Neural cell (in vitro differentiated cells): ENCODE data around the gene NPTXR. TPM values are rescaled to one million over a fixed set of nuclear protein-coding genes. Genes with fewer than 3 reads are reported as not detected.

ENCODE experiments used
- H2AFZ ChIP-seq: fragments of 200-600, 300-800 bp; sonication (generic), shearing (Covaris generic); 2 replicates; pipeline ENCODE4 v1.6.0; 2014; ENCODE audit warnings: low read depth, mild to moderate bottlenecking, antibody characterized with exemption, low read length, moderate library complexity
- H3F3A ChIP-seq: fragments of 200-600 bp; shearing (Covaris generic); 2 replicates; pipeline ENCODE4 v1.6.1; 2016; ENCODE audit warnings: mild to moderate bottlenecking, moderate library complexity, mixed read lengths, antibody characterized with exemption, low read length; ENCODE audit not compliant: insufficient read depth, poor library complexity, severe bottlenecking
- H3K27ac ChIP-seq: fragments of 200-600, 300-800 bp; sonication (generic), shearing (Covaris generic); 2 replicates; pipeline ENCODE4 v1.5.1; 2014; ENCODE audit warnings: mild to moderate bottlenecking, low read length, moderate library complexity
- H3K27me3 ChIP-seq: fragments of 300-800, 200-600 bp; sonication (generic), shearing (Covaris generic); 2 replicates; pipeline ENCODE4 v1.6.0; 2014; ENCODE audit warnings: mild to moderate bottlenecking, low read depth, low read length, moderate library complexity; ENCODE audit not compliant: insufficient read depth
- H3K36me3 ChIP-seq: fragments of 300-800, 200-600 bp; sonication (generic), shearing (Covaris generic); 2 replicates; pipeline ENCODE4 v1.5.1; 2014; ENCODE audit warnings: mild to moderate bottlenecking, antibody characterized with exemption, low read length, moderate library complexity; ENCODE audit not compliant: insufficient read depth
- H3K4me2 ChIP-seq: fragments of 300-800, 200-600 bp; sonication (generic), shearing (Covaris generic); 2 replicates; pipeline ENCODE4 v1.6.0; 2014; ENCODE audit warnings: mild to moderate bottlenecking, low read length
- H3K4me3 ChIP-seq: fragments of 300-800, 200-600 bp; sonication (generic), shearing (Covaris generic); 2 replicates; pipeline ENCODE4 v1.5.1; 2014; ENCODE audit warnings: mild to moderate bottlenecking, low read length, moderate library complexity
- H3K79me2 ChIP-seq: fragments of 200-600 bp; shearing (Covaris generic); replicated peaks from 2 replicates; pipeline ENCODE4 v1.6.0; 2014; ENCODE audit warnings: mild to moderate bottlenecking, low read length, moderate library complexity; ENCODE audit not compliant: insufficient read depth
- H3K9ac ChIP-seq: fragments of 300-800, 200-600 bp; sonication (generic), shearing (Covaris generic); 2 replicates; pipeline ENCODE4 v1.6.1; 2016; ENCODE audit warnings: mild to moderate bottlenecking, low read length, mixed read lengths
- H3K9me2 ChIP-seq: fragments of 200-600 bp; shearing (Covaris generic); 2 replicates; pipeline ENCODE4 v1.6.1; 2016; ENCODE audit warnings: mild to moderate bottlenecking, low read length, mixed read lengths; ENCODE audit not compliant: insufficient read depth
- H3K9me3 ChIP-seq: fragments of 200-600, 300-800 bp; sonication (generic), shearing (Covaris generic); 2 replicates; pipeline ENCODE4 v1.6.1; 2016; ENCODE audit warnings: mild to moderate bottlenecking, mixed run types, low read length, moderate library complexity, mixed read lengths
- H4K20me1 ChIP-seq: fragments of 200-600 bp; shearing (Covaris generic); 2 replicates; pipeline ENCODE4 v1.6.1; 2016; ENCODE audit warnings: mild to moderate bottlenecking, mixed run types; ENCODE audit not compliant: insufficient read depth
- EP300 ChIP-seq: fragments of 450-650 bp; conservative IDR thresholded peaks from 2 replicates; pipeline ENCODE4 v1.6.1; 2014; ENCODE audit warnings: antibody characterized with exemption, mild to moderate bottlenecking, moderate library complexity; ENCODE audit not compliant: poor library complexity, severe bottlenecking
- EZH2 ChIP-seq: fragments of 200-600, 300-800 bp; shearing (Covaris generic), sonication (generic); IDR thresholded peaks from 2 replicates; pipeline ENCODE4 v1.6.1; 2014; ENCODE audit warnings: antibody characterized with exemption, low read length, borderline replicate concordance, mild to moderate bottlenecking; ENCODE audit not compliant: insufficient read depth, poor library complexity, severe bottlenecking
- MXI1 ChIP-seq: fragments of 450-650 bp; conservative IDR thresholded peaks from 2 replicates; pipeline ENCODE4 v1.6.1; 2014; ENCODE audit warnings: antibody characterized with exemption, mild to moderate bottlenecking; ENCODE audit not compliant: poor library complexity, severe bottlenecking
- POLR2AphosphoS5 ChIP-seq: IDR thresholded peaks from 2 replicates; pipeline ENCODE4 v1.6.1; 2012
- RAD21 ChIP-seq: fragments of 450-650 bp; conservative IDR thresholded peaks from 2 replicates; pipeline ENCODE4 v1.6.1; 2014; ENCODE audit warnings: antibody characterized with exemption, mild to moderate bottlenecking, moderate library complexity
- SMC3 ChIP-seq: fragments of 450-650 bp; conservative IDR thresholded peaks from 2 replicates; pipeline ENCODE4 v1.6.1; 2014; ENCODE audit warnings: antibody characterized with exemption, mild to moderate bottlenecking, moderate library complexity; ENCODE audit not compliant: poor library complexity
- TAF1 ChIP-seq: IDR thresholded peaks from 2 replicates; pipeline ENCODE4 v1.6.1; 2012; ENCODE audit warnings: low read depth
- polyA plus RNA-seq: library from polyadenylated mRNA; depleted of rRNA; stranded (reverse); fragments of >200 nt; gene quantifications from 2 replicates; pipeline ENCODE4 v1.2.3, GENCODE V29; 2014
- TF ChIP-seq, protein P1 (sequence below): fragments of 450-650 bp; IDR thresholded peaks from 2 replicates; pipeline ENCODE4 v1.5.1; 2014; ENCODE audit warnings: antibody characterized with exemption, mild to moderate bottlenecking, moderate library complexity; ENCODE audit not compliant: poor library complexity, severe bottlenecking
- TF ChIP-seq, protein P2 (sequence below): IDR thresholded peaks from 2 replicates; pipeline ENCODE4 v1.6.1; 2012; ENCODE audit warnings: borderline replicate concordance

NPTXR gene
- polyA plus RNA-seq, 1 donor from 2014 or later: 17.0 TPM

DNA sequence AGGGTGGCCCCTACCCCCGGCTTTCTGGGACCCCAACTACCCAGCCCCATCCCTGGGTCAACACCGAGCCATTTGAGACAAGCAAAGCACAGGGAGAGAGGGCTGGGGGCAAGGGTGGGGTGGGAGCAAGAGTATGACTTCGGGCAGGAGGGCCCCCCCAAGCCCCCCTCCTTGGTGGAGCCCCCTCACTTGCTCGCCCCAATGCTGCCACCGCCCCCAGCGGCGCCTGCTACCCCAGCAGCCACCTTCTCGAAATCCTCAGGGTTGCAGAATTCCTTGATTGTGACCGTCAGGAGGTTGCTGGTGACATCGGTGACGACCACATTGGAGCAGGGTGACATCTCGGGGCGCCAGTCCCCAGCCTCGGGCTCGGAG, 22.2 kb upstream of the NPTXR start:
- peaks cover 20% of the 10 kb centered on the region for H3K79me2 ChIP-seq
- H3K27ac ChIP-seq: no peak overlapping the region
- H3K4me3 ChIP-seq: no peak overlapping the region
- H4K20me1 ChIP-seq: peaks cover 16% of the 10 kb centered on the region
- H3K36me3 ChIP-seq: no peaks in the 10 kb centered on the region
- H2AFZ ChIP-seq: no peak overlapping the region
- no peaks in the 10 kb centered on the region for H3K9me2 ChIP-seq
- H3K27me3 ChIP-seq: no peaks in the 10 kb centered on the region
- TF ChIP-seq EP300 (no peak), TAF1 (no peak), SMC3 (no peak), RAD21 (no peak), MXI1 (no peak), EZH2 (no peak), POLR2AphosphoS5 (no peak)
- TF ChIP-seq, protein P1, sequence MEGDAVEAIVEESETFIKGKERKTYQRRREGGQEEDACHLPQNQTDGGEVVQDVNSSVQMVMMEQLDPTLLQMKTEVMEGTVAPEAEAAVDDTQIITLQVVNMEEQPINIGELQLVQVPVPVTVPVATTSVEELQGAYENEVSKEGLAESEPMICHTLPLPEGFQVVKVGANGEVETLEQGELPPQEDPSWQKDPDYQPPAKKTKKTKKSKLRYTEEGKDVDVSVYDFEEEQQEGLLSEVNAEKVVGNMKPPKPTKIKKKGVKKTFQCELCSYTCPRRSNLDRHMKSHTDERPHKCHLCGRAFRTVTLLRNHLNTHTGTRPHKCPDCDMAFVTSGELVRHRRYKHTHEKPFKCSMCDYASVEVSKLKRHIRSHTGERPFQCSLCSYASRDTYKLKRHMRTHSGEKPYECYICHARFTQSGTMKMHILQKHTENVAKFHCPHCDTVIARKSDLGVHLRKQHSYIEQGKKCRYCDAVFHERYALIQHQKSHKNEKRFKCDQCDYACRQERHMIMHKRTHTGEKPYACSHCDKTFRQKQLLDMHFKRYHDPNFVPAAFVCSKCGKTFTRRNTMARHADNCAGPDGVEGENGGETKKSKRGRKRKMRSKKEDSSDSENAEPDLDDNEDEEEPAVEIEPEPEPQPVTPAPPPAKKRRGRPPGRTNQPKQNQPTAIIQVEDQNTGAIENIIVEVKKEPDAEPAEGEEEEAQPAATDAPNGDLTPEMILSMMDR: no peak
- TF ChIP-seq, protein P2, sequence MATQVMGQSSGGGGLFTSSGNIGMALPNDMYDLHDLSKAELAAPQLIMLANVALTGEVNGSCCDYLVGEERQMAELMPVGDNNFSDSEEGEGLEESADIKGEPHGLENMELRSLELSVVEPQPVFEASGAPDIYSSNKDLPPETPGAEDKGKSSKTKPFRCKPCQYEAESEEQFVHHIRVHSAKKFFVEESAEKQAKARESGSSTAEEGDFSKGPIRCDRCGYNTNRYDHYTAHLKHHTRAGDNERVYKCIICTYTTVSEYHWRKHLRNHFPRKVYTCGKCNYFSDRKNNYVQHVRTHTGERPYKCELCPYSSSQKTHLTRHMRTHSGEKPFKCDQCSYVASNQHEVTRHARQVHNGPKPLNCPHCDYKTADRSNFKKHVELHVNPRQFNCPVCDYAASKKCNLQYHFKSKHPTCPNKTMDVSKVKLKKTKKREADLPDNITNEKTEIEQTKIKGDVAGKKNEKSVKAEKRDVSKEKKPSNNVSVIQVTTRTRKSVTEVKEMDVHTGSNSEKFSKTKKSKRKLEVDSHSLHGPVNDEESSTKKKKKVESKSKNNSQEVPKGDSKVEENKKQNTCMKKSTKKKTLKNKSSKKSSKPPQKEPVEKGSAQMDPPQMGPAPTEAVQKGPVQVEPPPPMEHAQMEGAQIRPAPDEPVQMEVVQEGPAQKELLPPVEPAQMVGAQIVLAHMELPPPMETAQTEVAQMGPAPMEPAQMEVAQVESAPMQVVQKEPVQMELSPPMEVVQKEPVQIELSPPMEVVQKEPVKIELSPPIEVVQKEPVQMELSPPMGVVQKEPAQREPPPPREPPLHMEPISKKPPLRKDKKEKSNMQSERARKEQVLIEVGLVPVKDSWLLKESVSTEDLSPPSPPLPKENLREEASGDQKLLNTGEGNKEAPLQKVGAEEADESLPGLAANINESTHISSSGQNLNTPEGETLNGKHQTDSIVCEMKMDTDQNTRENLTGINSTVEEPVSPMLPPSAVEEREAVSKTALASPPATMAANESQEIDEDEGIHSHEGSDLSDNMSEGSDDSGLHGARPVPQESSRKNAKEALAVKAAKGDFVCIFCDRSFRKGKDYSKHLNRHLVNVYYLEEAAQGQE: no peak
- no peak overlapping the region for H3K4me2 ChIP-seq
- H3K9ac ChIP-seq: no peak overlapping the region
- no peaks in the 10 kb centered on the region for H3F3A ChIP-seq
- H3K9me3 ChIP-seq: no peaks in the 10 kb centered on the region

DNA sequence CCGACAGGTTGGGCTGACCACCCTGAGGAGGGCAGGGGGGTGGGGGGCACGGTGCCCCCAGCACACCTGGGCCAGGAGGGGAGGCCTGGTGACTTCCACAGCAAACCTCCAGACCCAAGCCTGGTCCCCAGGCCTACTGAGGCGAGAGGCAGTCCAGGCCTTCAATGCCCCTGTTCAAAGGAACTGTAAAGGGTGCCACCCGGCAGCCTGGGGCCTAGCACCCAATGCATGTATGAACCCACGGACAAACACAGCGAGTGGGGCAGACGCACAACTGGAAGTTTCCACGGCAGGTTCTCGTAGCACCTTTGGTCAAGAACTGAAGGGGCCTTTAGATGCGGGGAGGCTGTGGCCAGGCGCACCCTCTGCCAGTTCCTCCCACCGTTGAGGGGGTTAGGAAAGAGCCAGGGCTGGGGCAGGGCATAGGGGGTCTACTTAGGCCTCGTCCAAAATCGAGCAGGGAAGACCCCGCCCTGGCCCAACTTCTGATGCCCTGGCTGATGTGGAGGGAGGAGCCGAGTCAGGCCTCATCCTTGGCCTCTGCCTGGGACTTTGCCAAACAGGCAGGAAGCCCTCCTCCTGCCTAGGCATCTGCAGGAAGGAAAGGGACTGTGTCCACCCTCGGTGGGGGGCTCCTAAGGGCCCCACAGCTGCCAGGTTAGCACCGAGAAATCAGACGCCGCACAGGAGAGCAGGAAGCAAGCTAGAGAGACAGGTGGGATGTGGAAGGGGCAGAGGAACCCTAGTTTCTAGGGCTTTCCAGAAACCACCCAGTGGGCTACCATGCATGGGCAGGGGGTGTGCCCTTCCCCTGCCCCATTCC, 21.6 kb upstream of the NPTXR start:
- no peak overlapping the region for H3K4me3 ChIP-seq
- no peaks in the 10 kb centered on the region for H3K36me3 ChIP-seq
- H3K79me2 ChIP-seq: peaks cover 14% of the 10 kb centered on the region
- TF ChIP-seq POLR2AphosphoS5 (no peak), RAD21 (no peak), MXI1 (no peak), EP300 (no peak), SMC3 (no peak), EZH2 (no peak), TAF1 (no peak)
- TF ChIP-seq, protein P1: no peak
- TF ChIP-seq, protein P2: no peak
- no peak overlapping the region for H3K4me2 ChIP-seq
- no peak overlapping the region for H3K27ac ChIP-seq
- H3K9me3 ChIP-seq: no peaks in the 10 kb centered on the region
- H2AFZ ChIP-seq: no peak overlapping the region
- H4K20me1 ChIP-seq: peaks cover 12% of the 10 kb centered on the region
- H3F3A ChIP-seq: no peaks in the 10 kb centered on the region
- H3K9me2 ChIP-seq: no peaks in the 10 kb centered on the region
- no peaks in the 10 kb centered on the region for H3K27me3 ChIP-seq
- no peak overlapping the region for H3K9ac ChIP-seq
